ENCODE data around the gene CRYBA2. TPM values are rescaled to one million over a fixed set of nuclear protein-coding genes. Genes with fewer than 3 reads are reported as not detected.

Gene CRYBA2
- total RNA-seq, result not detected
- long read RNA-seq, result 0 reads

GRCh38 chr2:218993345-218994315, at the start of gene CRYBA2:
TSS of gene CRYBA2 (minus strand) at chr2:218993422. CDS start at chr2:218993176, 246 bp downstream.
- H3K4me1 ChIP-seq, result peaks cover 28% of the 10 kb centered on the region
- peaks cover 100% of the 10 kb centered on the region for H3K27me3 ChIP-seq (ENCODE audit: low read depth)
- intact Hi-C loops (cut with micrococcal nuclease), result no loop called here

GRCh38 chr2:219042750-219043149, 49.5 kb upstream of the CRYBA2 start:
- Histone ChIP-seq H3K36me3 (no peaks in the 10 kb centered on the region), H3K4me1 (peaks cover 5% of the 10 kb centered on the region), H3K4me3 (no peak overlapping the region), H3K27ac (replicated peaks) (no peak overlapping the region), H3K27me3 (ENCODE audit: low read depth) (peaks cover 98% of the 10 kb centered on the region), H3K9me3 (replicated peaks) (no peaks in the 10 kb centered on the region)
- intact Hi-C loops (cut with micrococcal nuclease), result no loop called here
- no peak for DNase-seq
- no peak for TF ChIP-seq CTCF (IDR thresholded peaks at IDR 0.05; ENCODE audit: borderline replicate concordance)

More at GRCh38 chr2:218993345-218994315, at the start of gene CRYBA2:
- Histone ChIP-seq H3K36me3 (no peaks in the 10 kb centered on the region), H3K27ac (replicated peaks) (no peak within 1 kb of the TSS), H3K4me3 (peak within 1 kb of the TSS; percentile 57), H3K9me3 (replicated peaks) (no peaks in the 10 kb centered on the region)
- DNase-seq, result no peak
- no peak for TF ChIP-seq CTCF (IDR thresholded peaks at IDR 0.05; ENCODE audit: borderline replicate concordance)

- H3K4me3 ChIP-seq, result no peak overlapping the region
- H3K4me1 ChIP-seq, result peaks cover 5% of the 10 kb centered on the region
- no peaks in the 10 kb centered on the region for H3K9me3 ChIP-seq (replicated peaks)
- no peak for TF ChIP-seq CTCF (IDR thresholded peaks at IDR 0.05; ENCODE audit: borderline replicate concordance)
- H3K36me3 ChIP-seq, result no peaks in the 10 kb centered on the region
- DNase-seq, result no peak
- intact Hi-C loops (cut with micrococcal nuclease), result no loop called here
- no peak overlapping the region for H3K27ac ChIP-seq (replicated peaks)
- peaks cover 98% of the 10 kb centered on the region for H3K27me3 ChIP-seq (ENCODE audit: low read depth)
These were observed 48.9 kb upstream of the CRYBA2 start for GRCh38 chr2:219042157-219042556.

GRCh38 chr2:219041252-219041651, 48.0 kb upstream of the CRYBA2 start, which contains the start of gene CFAP65:
TSS of gene CFAP65 (minus strand) at chr2:219041516. CDS start at chr2:219039048, 2,468 bp downstream.
- Histone ChIP-seq H3K9me3 (replicated peaks) (no peaks in the 10 kb centered on the region), H3K36me3 (no peaks in the 10 kb centered on the region), H3K4me3 (peak within 1 kb of the TSS; percentile 45), H3K27me3 (ENCODE audit: low read depth) (peaks cover 98% of the 10 kb centered on the region), H3K4me1 (peaks cover 5% of the 10 kb centered on the region), H3K27ac (replicated peaks) (no peak within 1 kb of the TSS)
- intact Hi-C loops (cut with micrococcal nuclease), result no loop called here
- TF ChIP-seq CTCF (IDR thresholded peaks at IDR 0.05; ENCODE audit: borderline replicate concordance), result no peak
- no peak for DNase-seq

GRCh38 chr2:219038600-219038999, 45.4 kb upstream of the CRYBA2 start:
- H3K27ac ChIP-seq (replicated peaks), result no peak overlapping the region
- H3K4me3 ChIP-seq, result no peak overlapping the region
- intact Hi-C loops (cut with micrococcal nuclease), result no loop called here
- H3K9me3 ChIP-seq (replicated peaks), result no peaks in the 10 kb centered on the region
- no peak for DNase-seq
- H3K4me1 ChIP-seq, result peaks cover 5% of the 10 kb centered on the region
- TF ChIP-seq CTCF (IDR thresholded peaks at IDR 0.05; ENCODE audit: borderline replicate concordance), result no peak
- H3K27me3 ChIP-seq (ENCODE audit: low read depth), result peaks cover 100% of the 10 kb centered on the region
- no peaks in the 10 kb centered on the region for H3K36me3 ChIP-seq

Measured in left ventricle myocardium inferior (tissue), 1 donor.